ENCODE results near the gene PRDM11.
"Not testable (repeated sequence)": the region's sequence is repeated elsewhere in the genome, so short reads cannot be mapped to it uniquely, and the experiment has no call there.

The PRDM11 gene

GRCh38 chr11:45229401-45230020, 83.1 kb downstream of the PRDM11 start:
- DNase-seq (ENCODE audit: low read depth in 1 of 2, low spot score in 1 of 2): no peak

DNA sequence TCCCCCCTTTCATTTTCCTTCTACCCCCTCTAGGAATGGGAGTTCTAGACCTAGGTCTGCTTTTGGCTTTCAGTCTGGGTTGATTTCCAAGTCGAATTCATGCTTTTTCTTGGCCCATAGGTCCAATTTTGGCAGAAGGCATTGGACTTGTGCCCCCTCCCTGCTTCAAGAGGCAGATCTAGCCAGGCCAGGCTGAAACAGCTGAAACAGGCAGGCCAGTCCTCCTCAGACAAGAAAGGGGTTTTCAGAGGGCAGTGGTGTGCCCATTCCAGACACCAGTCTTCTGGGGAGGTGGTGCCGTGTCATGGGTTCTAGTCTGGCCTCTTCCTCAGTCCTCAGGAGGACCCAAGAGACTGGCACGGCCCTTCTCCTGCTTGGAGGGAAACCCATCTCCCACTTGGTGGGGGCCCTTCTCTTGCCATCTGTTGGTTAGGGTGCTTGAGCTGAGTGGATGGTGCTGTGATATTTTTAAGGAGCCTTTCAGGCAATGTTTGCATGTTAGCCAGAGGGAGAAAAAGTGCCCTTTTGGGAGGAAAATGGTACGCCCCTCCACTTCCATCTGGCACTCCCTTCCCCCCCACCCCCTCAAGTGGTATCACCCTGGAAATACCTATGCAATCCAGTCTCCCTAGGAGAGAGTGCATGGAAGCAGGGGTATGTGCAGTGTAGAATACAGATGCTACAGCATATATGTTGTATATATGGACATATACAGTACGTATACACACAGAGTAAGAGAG, 86.1 kb downstream of the PRDM11 start:
- DNase-seq (ENCODE audit: low read depth in 1 of 2, low spot score in 1 of 2): no peak

DNA sequence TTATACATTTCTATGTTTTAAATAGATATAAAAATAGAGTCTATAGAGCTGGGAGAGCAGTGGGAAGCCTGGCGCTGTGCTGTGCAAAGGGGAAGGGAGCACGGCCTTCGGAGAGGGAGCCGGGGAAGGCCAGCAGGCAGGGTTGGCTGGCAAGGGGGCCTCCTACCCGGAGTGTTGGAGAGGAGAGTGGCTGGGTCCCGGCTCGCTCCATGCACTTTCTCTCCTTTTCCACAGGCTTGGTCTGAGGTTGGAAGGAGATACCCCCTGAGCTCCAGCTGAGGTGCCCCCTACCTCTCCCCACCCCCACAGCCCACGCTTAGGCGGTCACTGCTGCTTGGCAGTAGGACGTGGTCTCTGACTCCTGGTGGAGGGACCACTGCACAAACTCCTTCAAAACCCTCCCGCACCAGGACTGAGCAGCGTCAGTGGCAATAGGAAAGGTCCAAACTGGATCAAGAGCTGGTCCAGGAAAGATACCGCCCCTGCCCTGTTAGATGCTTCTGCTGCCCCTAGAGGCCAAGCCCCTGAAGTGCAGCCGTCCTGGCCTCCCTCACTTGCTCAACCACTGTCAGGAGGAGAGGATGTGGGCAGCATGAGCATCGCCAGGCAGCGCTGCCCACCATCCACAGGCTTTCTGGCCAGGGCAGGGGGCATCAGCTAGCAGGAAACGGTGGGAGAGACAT, 86.8 kb downstream of the PRDM11 start:
- peak; percentile 20 to 22 for DNase-seq (ENCODE audit: low read depth in 1 of 2, low spot score in 1 of 2)

- DNase-seq (ENCODE audit: low read depth in 1 of 2, low spot score in 1 of 2): no peak
These were observed 87.3 kb downstream of the PRDM11 start for GRCh38 chr11:45233804-45234170.

GRCh38 chr11:45234306-45235006, 88.0 kb downstream of the PRDM11 start:
- DNase-seq (ENCODE audit: low read depth in 1 of 2, low spot score in 1 of 2): no peak

DNA sequence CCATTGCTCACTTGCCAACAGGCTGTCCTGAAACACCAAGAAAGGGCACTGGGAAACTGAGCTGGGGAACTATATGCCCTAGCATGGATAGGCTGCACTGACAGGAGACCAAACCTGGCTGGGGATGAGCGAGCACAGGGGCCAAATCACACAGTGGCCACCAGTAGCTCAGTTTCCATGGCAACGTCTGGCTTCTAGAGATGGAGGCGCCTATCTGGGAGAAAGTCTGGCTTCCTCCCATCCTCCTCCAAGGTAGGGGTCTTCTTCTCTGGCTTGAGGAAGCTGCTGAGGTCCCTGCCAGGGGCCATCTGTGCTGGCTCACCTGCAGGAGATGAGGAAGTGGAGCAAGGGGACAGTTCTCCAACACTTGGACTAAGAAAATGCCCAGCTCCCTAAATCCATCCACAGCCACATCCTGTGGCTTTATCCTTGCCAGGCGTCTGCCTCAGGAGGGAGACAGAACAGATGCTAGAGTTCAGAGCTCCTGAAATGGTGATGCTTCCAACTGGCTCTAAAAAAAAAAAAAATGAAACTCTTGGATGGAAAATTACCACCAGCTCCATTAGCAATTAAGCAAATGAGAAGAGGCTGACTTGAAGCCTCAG, 91.4 kb downstream of the PRDM11 start:
- DNase-seq (ENCODE audit: low read depth in 1 of 2, low spot score in 1 of 2): no peak

GRCh38 chr11:45238724-45239123, 92.3 kb downstream of the PRDM11 start:
- no peak for DNase-seq (ENCODE audit: low read depth in 1 of 2, low spot score in 1 of 2)

GRCh38 chr11:45239733-45240132, 93.3 kb downstream of the PRDM11 start:
- DNase-seq (ENCODE audit: low read depth in 1 of 2, low spot score in 1 of 2): no peak

DNA sequence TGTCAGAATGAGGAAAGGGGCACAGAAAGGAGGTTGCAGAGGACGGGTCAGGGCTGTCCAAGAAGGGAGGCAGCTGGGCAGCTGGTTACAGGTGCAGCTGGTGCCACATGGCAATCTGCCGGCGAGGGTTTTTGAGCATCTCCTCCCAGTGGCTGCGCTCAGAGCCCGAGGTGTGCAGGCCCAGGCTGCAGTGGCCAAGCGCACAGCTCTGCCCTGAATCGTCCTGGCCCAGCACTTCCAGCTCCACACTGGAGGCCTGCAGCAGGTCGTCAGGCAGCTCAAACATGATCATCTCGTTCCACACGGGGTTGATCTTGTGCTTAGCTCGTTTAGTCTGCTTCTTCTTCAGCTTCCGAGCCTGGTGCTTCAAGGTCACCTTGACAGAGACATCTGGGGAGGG, 97.5 kb downstream of the PRDM11 start:
- no peak for DNase-seq (ENCODE audit: low read depth in 1 of 2, low spot score in 1 of 2)

DNA sequence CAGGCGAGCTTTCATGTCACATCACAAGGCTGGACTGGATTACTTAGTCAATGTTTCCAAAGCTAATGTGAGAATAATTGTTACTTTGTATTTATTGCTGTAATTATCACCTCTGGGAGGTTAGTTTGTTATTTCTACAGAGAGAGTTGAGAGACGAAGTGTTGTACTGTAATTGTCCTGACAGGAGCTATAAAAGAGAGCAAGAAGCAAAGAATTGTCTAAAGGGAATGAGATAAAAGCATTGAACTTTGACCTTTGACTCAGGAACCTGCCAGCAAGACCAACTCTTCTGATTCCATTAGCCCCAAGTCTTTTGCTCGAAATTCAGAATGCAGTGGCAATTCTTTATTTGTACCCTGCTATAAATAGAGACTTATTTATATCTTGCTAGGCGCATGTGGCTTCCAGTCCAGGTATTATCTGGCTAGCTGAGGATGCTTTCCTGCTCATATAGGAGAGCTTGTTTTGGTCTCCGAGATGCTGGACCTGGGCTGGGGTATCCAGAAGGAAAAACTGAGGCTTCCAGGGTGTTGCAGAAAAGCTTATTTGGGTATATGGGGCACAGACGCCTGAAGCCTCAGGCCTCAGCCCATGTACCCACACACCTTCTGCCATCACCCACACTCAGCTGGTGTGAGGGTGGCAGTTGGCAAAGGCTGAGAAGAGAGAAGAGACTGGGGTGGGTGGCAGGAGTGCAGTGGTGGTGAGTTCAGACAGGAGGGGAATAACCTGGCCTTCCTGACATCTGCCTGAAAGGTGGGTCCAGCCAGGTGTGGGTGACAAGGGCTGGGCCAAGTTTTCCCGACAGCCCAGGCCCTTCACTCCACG, 99.0 kb downstream of the PRDM11 start:
- DNase-seq (ENCODE audit: low read depth in 1 of 2, low spot score in 1 of 2): no peak

- no peak for DNase-seq (ENCODE audit: low read depth in 1 of 2, low spot score in 1 of 2)
These were observed 99.8 kb downstream of the PRDM11 start for GRCh38 chr11:45246241-45246640.

DNA sequence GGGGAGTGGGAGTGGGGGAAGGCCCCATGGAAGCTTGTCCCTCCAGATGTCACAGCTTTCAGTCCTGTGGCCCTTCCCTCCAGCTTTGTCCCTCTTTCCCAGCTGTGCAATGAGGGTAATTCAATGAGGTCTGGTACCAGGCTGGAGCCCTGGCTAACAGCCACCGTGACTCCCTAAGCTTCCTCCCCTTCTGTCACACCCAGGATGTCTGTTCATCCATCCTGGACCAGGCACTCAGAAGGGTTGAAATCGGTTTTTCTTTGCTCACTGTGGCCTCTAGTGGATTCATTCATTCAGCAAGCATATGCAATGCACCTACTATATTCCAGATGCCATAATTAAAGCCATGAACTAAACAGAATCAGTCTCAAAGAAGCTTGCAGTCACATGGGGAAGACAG, 101.0 kb downstream of the PRDM11 start:
- no peak for DNase-seq (ENCODE audit: low read depth in 1 of 2, low spot score in 1 of 2)

DNA sequence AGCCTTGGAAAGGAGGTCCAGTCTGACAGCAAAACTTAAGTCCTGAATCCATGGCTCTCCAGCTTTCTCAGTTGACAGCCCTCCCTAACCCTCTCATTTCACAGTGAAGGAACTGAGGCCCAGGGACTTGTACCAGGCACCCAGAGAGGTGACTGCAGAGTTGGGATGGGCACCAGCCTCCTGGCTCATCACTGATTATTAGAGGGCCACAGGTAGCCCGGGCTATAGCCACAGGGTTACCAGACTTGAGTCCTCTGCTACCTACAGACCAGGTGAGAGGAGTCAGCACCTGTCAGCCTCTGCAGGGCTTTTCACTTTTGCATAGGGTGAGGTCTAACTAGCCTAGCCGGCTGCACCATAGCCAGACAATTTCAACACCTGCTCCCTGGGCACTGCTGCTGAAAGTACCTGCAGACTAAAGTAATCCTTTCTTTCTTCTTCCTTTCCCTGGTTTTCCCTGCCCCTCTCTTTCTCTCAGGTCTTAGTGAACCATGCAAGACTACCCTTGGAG, 102.1 kb downstream of the PRDM11 start:
- no peak for DNase-seq (ENCODE audit: low read depth in 1 of 2, low spot score in 1 of 2)

DNA sequence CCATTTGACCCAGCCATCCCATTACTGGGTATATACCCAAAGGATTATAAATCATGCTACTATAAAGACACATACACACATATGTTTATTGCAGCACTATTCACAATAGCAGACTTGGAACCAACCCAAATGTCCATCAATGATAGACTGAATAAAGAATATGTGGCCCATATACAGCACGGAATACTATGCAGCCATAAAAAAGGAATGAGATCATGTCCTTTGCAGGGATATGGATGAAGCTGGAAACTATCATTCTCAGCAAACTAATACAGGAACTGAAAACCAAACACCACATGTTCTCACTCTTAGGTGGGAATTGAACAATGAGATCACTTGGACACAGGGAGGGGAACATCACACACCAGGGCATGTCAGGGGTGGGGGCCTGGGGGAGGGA, 102.9 kb downstream of the PRDM11 start:
- DNase-seq (ENCODE audit: low read depth in 1 of 2, low spot score in 1 of 2): not testable (repeated sequence)

GRCh38 chr11:45250035-45250718, 103.7 kb downstream of the PRDM11 start:
- no peak for DNase-seq (ENCODE audit: low read depth in 1 of 2, low spot score in 1 of 2)

GRCh38 chr11:45252134-45252856, 105.9 kb downstream of the PRDM11 start:
- DNase-seq (ENCODE audit: low read depth in 1 of 2, low spot score in 1 of 2): no peak

GRCh38 chr11:45252877-45253276, 106.4 kb downstream of the PRDM11 start:
- no peak for DNase-seq (ENCODE audit: low read depth in 1 of 2, low spot score in 1 of 2)

DNA sequence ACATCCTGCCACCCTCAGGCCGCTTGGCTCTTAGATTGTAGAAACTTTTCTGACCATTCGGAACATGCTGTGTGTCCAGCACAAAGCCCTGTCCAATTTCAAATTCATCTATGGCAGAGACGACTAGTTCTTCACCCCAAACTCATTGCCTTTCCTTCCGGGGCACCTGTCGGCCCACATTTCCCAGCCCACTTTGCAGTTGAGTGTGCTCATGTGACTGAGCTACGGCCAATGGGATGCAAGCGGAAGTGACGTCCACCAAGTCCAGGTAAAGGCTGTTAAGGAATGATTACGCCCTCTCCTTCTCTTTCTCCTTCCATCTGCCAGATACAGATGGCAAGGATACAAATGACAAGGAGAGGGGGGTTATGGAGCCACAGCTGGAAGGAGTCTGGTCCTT, 107.2 kb downstream of the PRDM11 start:
- no peak for DNase-seq (ENCODE audit: low read depth in 1 of 2, low spot score in 1 of 2)

GRCh38 chr11:45254070-45254469, 107.6 kb downstream of the PRDM11 start:
- no peak for DNase-seq (ENCODE audit: low read depth in 1 of 2, low spot score in 1 of 2)

Data from activated T-helper 1 cell treated with anti-CD3 and anti-CD28 coated beads, Interleukin-2, amount 50 U/mL, for 16 hours (primary cell).